Esophagus squamous epithelium (tissue), 5 donors: ENCODE data around the gene NT5DC1. TPM values are rescaled to one million over a fixed set of nuclear protein-coding genes. Genes with fewer than 3 reads are reported as not detected.

Source experiments
- DNase-seq: peaks from one replicate; lab custom pipeline; 2025; lab: John Stamatoyannopoulos, UW
- H3K27ac ChIP-seq, 4 donors: fragments of 200-600 bp; sonication (generic); one replicate each; pipeline ENCODE4 v1.5.1; 2016 to 2019; ENCODE audit warnings: mild to moderate bottlenecking in 1 of 4
- H3K27me3 ChIP-seq, 4 donors: fragments of 200-600 bp; sonication (generic); 1 replicate in 3 of 4; 2 replicates in 1 of 4; pipeline versions ENCODE4 v1.5.1 to v1.6.0; 2017 to 2021; ENCODE audit warnings: antibody characterized with exemption in 1 of 4
- H3K36me3 ChIP-seq, 3 donors: fragments of 200-600 bp; sonication (generic); one replicate each; pipeline ENCODE4 v1.5.1; 2016 to 2019
- H3K4me1 ChIP-seq, 3 donors: fragments of 200-600 bp; sonication (generic); one replicate each; pipeline ENCODE4 v1.5.1; 2017 to 2019
- H3K4me3 ChIP-seq, 4 donors: fragments of 200-600 bp; sonication (generic); 1 replicate in 3 of 4; 2 replicates in 1 of 4; pipeline ENCODE4 v1.5.1; 2016 to 2019; ENCODE audit warnings: mild to moderate bottlenecking in 2 of 4, moderate library complexity in 1 of 4
- H3K9me3 ChIP-seq, 3 donors: fragments of 200-600 bp; sonication (generic); one replicate each; pipeline ENCODE4 v1.5.1; 2016 to 2019
- CTCF ChIP-seq, 6 experiments: fragments of 450-650 bp in 4 of 6; fragments of 200-600 bp in 2 of 6; sonication (generic) in 2 of 6; IDR thresholded peaks; one replicate each; pipeline ENCODE4 v1.5.1; 2016 to 2019; ENCODE audit warnings: antibody characterized with exemption in 6 of 6, mild to moderate bottlenecking in 4 of 6, moderate library complexity in 4 of 6
- POLR2A ChIP-seq, 4 donors: fragments of 450-650 bp; IDR thresholded peaks; one replicate each; pipeline ENCODE4 v1.6.1; 2017; ENCODE audit warnings: antibody characterized with exemption in 4 of 4, mild to moderate bottlenecking in 4 of 4, moderate library complexity in 3 of 4
- WGBS, 2 donors: methylation state at CpG; one replicate each; pipeline ENCODE4 v1.1.5; 2018; 5-methylcytosine and 5-hydroxymethylcytosine counted together
- intact Hi-C: fragments of 100-400 bp; cut with DNase I; formaldehyde crosslinking; loops from one replicate; pipeline ENCODE4 v1.15.0; 2022
- total RNA-seq, 4 donors: library from RNA; depleted of rRNA; stranded (reverse); fragments of >200 nt; gene quantifications; one replicate each; pipeline ENCODE4 v1.1.0, GENCODE V29; 2016
- donor health status: DM: yes; HTN: yes; CAD: no.

Gene NT5DC1
- total RNA-seq, 4 donors from 2014 or later = 6.3 to 11.7 (median 8.3) TPM

GRCh38 chr6:116205281-116205680 is 104.6 kb downstream of the NT5DC1 start:
- DNase-seq = no peak
- no peaks in the 10 kb centered on the region for H3K36me3 ChIP-seq
- intact Hi-C loops = no loop called here
- TF ChIP-seq POLR2A (IDR thresholded peaks at IDR 0.05) (no peak), CTCF (IDR thresholded peaks at IDR 0.05) (no peak)
- no peaks in the 10 kb centered on the region for H3K27me3 ChIP-seq
- H3K27ac ChIP-seq = no peak overlapping the region
- peaks cover 0 to 8% (median 0%) of the 10 kb centered on the region in 3 donors for H3K4me1 ChIP-seq
- H3K4me3 ChIP-seq = no peak overlapping the region
- 58 to 81% methylated on average over 2 of the region's 2 CpGs for WGBS, 2 donors
- H3K9me3 ChIP-seq = no peaks in the 10 kb centered on the region

GRCh38 chr6:116206231-116206903 is 105.7 kb downstream of the NT5DC1 start:
- Histone ChIP-seq H3K9me3 (no peaks in the 10 kb centered on the region), H3K27me3 (no peaks in the 10 kb centered on the region), H3K4me1 (peaks cover 0 to 12% (median 0%) of the 10 kb centered on the region in 3 donors), H3K27ac (no peak overlapping the region), H3K36me3 (no peaks in the 10 kb centered on the region), H3K4me3 (no peak overlapping the region)
- no peak for DNase-seq
- TF ChIP-seq POLR2A (IDR thresholded peaks at IDR 0.05) = no peak
- TF ChIP-seq CTCF (IDR thresholded peaks at IDR 0.05) = no peak
- WGBS, 2 donors = 86 to 97% methylated on average over 1 of the region's 1 CpG
- intact Hi-C loops = no loop called here

- Histone ChIP-seq H3K27ac (no peak overlapping the region), H3K36me3 (no peaks in the 10 kb centered on the region), H3K4me1 (peaks cover 0 to 12% (median 0%) of the 10 kb centered on the region in 3 donors), H3K27me3 (no peaks in the 10 kb centered on the region), H3K9me3 (no peaks in the 10 kb centered on the region), H3K4me3 (no peak overlapping the region)
- intact Hi-C loops = no loop called here
- 49 to 60% methylated on average over 4 of the region's 4 CpGs for WGBS, 2 donors
- DNase-seq = no peak
- TF ChIP-seq POLR2A (IDR thresholded peaks at IDR 0.05) = no peak
- TF ChIP-seq CTCF (IDR thresholded peaks at IDR 0.05) = no peak
These were observed 107.6 kb downstream of the NT5DC1 start for GRCh38 chr6:116208056-116208785.

- no peak for DNase-seq
- peaks cover 0 to 12% (median 0%) of the 10 kb centered on the region in 3 donors for H3K4me1 ChIP-seq
- intact Hi-C loops = no loop called here
- no peak overlapping the region for H3K27ac ChIP-seq
- no peaks in the 10 kb centered on the region for H3K9me3 ChIP-seq
- TF ChIP-seq CTCF (IDR thresholded peaks at IDR 0.05) = no peak
- TF ChIP-seq POLR2A (IDR thresholded peaks at IDR 0.05) = no peak
- 61 to 73% methylated on average over 5 of the region's 5 CpGs for WGBS, 2 donors
- no peaks in the 10 kb centered on the region for H3K36me3 ChIP-seq
- no peaks in the 10 kb centered on the region for H3K27me3 ChIP-seq
- H3K4me3 ChIP-seq = no peak overlapping the region
These were observed 109.7 kb downstream of the NT5DC1 start for GRCh38 chr6:116210316-116210715.

GRCh38 chr6:116210750-116211425 is 110.2 kb downstream of the NT5DC1 start:
- no peaks in the 10 kb centered on the region for H3K36me3 ChIP-seq
- H3K9me3 ChIP-seq = no peaks in the 10 kb centered on the region
- H3K4me1 ChIP-seq = peaks cover 0 to 12% (median 0%) of the 10 kb centered on the region in 3 donors
- intact Hi-C loops = no loop called here
- TF ChIP-seq POLR2A (IDR thresholded peaks at IDR 0.05) = no peak
- TF ChIP-seq CTCF (IDR thresholded peaks at IDR 0.05) = no peak
- no peak overlapping the region for H3K4me3 ChIP-seq
- 39% methylated on average over 3 of the region's 3 CpGs for WGBS, 2 donors
- peak overlapping the region in 2 of 4 donors; percentile 22 to 34 for H3K27ac ChIP-seq
- DNase-seq = no peak
- no peaks in the 10 kb centered on the region for H3K27me3 ChIP-seq
